ENCODE data around the gene MGAT1.
"Not testable (repeated sequence)": the region's sequence is repeated elsewhere in the genome, so short reads cannot be mapped to it uniquely, and the experiment has no call there.

MGAT1 gene

DNA sequence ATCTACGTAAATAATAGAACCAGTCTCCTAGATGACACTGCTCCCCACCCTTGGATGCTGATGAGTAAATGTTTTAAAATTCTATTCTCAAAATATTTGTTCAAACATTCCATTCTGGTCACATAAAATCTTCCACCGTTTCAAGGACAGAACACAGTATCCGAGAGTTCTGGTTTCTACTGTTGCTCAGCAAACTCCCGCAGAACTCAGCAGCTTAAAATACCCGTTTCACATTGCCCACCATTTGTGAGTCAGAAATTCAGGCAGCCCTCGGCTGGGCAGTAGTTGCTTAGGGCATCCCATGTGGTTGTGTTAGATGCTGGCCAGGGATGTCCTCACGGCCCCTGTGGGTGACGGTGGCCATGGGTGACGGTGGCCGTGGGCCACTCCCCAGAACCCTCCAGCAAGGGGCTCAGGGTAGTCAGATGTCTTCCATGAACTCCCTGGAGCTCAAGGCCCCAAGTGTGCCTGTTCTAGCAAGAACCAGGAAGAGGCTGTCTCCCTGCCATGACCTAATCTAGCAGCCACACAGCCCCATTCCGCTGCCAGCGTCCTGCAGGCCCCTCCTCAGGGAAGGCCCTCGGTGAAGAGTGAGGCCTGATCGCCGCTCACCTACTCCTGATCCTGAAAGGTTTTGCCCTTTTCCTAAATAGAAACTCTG is 17.4 kb downstream of the MGAT1 start:
- peak; percentile 77 for DNase-seq (ENCODE audit: low read depth)

DNA sequence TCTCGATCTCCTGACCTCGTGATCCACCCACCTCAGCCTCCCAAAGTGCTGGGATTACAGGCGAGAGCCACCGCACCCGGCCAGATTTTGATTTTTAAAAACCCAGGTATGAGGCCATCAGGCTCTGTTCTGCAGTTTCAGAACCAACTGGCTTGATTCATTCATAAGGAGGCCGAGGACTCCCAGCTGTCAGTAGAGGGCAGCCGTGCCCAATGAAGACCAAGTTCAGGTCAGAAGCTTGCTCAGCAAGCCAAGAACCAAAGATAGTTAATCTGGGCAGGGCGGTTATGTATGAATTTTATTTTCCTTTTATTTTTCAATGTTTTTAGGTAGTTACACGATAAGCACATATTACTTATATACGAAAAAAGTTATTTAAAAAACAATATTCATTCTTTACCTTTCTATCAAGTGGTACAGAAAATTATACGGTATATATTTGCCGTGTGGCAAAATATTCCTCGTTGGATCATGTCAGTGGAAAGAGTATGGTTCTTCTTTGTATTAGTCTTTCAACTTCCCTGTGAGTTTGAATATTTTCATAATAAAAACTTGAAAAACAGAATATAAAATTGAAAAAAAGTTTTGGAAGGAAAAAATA is 18.0 kb downstream of the MGAT1 start:
- DNase-seq (ENCODE audit: low read depth) = no peak

DNA sequence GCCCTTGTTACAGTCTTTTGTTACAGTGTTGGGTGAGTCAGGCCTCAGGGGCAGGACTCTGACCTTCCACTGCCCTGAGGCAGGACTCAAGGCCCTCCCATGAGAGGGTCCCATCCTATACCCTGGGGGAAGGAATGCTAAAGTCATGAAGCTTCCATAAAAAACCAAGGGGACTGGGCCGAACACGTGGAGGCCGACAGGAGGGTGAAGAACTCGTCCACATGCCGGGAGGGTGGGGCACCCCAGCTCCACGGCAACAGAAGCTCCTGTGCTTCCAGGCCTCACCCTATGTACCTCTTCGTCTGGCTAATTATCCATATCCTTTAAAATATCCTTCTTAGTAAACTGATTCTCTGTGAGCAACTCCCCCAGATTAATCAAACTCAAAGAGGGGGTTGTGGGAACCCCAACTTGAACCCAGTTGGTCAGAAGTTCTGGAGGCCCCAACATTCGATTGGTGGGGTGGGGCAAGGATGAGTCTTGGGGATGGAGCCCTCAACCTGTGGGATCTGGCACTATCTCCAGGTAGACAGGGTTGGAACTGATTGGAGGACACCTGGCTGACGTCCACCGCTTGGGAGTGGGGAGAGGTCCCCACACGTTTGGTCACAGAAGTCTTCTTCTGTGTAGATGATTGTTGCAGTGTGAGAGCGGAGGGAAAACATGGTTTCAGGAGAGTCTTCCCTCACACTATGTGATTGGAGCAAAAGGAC is 19.1 kb downstream of the MGAT1 start:
- no peak for DNase-seq (ENCODE audit: low read depth)

DNA sequence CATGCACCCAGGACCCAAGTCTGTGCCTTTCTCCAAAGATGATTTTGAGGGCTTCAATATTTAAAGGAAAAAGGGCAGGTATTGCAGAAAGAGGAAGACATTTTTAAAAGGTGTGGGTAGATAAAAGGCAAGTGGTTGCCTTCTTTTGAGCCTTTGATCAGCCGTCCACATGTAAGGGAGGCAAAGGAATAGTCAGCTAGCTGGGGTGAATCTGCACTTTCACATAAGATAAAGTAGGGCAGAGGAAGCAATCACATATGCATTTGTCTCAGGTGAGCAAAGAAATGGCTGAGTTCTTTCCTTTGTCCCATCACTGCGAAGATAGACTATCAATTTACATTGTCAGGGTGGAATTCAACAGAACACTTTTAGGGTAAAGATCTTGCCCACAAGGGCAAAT is 19.9 kb downstream of the MGAT1 start:
- no peak for DNase-seq (ENCODE audit: low read depth)

DNA sequence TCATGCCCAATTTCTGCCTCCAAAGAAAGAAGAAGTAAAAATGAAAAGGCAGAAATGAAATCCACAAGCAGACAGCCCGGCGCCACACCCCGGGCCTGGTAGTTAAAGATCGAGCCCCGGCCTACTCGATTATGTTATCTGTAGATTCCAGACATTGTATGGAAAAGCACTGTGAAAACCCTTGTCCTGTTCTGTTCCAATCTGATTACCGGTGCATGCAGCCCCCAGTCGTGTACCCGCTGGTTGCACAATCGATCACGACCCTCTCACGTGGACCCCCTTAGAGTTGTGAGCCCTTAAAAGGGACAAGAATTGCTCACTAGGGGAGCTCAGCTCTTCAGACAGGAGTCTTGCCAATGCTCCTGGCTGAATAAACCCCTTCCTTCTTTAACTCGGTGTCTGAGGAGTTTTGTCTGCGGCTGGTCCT is 20.7 kb downstream of the MGAT1 start:
- not testable (repeated sequence) for DNase-seq (ENCODE audit: low read depth)

DNA sequence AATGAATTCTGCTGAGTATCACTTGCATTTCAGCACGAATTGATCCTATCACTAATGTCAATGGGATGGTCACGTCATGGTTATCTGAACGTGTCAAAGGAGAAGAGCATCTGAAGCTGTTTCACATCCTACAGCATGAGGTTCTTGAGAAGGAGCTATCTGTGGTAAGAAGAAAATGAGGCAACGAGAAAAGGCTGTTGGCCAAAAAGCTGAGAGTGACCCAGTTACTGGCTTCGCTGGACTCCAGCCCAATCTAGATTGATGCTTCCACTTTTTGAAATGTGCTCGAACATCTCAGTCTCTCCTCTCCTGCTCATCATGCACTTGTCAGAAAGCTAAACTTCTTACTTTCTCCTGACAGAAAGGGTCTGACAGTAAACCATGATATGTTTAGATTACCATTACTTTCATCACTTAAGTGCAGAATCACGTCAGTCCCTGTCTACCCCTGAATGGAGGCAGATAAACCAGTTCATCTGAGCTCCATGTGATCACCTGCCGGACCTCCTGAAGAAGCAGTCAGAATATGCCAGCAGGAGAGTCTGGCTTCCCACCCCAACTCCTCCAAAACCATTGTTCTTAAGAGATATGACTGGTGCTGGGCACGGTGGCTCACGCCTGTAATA is 22.5 kb downstream of the MGAT1 start:
- no peak for DNase-seq (ENCODE audit: low read depth)

DNA sequence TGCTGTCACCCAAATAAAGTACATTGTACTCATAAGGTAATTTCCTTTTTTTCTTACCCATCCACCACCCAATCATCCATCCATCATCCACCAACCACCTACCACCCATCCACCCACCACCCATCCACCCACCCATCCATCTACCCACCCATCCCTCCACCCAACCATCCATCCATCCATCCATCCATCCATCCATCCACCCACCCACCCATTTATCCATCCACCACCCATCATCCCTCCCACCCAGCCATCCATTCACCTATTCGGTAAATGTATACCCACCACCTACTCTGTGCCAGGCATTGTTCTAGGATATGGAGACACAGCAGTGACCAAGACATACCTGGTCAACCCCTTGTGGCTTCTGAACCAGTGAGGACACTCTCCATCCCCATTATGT is 25.1 kb downstream of the MGAT1 start:
- no peak for DNase-seq (ENCODE audit: low read depth)

DNA sequence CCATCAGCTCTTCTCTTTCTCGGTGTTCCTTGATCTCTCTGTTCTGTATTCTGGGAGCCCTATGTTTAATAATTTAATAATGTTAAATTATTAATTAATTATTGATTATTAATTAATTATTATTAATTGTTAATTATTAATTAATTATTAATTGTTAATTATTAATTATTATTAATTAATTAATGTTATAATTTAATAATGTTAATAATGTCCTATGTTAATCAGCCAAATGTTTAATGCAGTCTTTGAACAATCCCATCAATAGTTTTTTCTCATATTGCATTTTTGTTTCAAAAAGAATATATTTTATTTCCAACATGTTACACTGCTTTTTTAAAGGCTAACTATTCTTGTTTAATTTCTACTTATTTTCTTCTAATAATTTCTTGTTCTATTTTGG is 26.2 kb downstream of the MGAT1 start:
- DNase-seq (ENCODE audit: low read depth) = no peak

DNA sequence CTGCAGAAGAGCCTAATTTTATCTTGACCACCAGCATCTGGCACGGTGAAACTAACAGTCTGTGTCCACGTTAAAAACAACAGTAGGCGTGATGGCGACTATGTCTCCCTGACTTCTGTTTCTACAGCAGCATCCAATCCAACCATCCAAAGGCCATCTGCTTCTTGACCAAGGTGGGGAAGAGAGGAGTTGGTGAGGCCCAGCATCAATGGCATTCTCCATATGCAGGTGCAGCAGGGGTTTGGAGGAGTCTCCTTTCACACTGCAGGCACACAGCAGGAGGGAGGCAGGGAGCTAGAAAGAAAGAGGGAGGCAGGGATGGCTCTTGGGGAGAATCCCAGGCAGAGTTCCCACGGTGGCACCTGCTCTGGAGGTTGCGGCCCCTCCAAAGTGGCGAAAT is 27.0 kb downstream of the MGAT1 start:
- no peak for DNase-seq (ENCODE audit: low read depth)

DNA sequence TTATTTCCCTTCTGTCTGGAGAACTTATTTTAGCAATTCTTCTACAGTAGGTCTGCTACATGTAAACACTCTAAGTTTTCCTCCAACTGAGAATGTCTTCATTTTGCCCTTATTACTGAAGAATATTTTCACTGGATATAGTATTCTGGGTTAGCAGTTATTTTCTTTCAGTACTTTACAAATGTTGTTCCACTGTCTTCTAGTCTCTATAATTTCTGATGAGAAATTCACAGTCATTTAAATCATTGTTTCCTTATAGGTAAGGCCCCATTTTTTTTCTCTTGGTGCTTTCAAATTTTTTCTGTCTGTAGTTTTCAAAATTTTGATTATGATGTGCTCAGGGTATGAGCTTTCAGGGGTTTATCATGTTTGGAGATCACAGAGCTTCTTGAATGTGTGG is 30.8 kb downstream of the MGAT1 start:
- DNase-seq (ENCODE audit: low read depth) = no peak

DNA sequence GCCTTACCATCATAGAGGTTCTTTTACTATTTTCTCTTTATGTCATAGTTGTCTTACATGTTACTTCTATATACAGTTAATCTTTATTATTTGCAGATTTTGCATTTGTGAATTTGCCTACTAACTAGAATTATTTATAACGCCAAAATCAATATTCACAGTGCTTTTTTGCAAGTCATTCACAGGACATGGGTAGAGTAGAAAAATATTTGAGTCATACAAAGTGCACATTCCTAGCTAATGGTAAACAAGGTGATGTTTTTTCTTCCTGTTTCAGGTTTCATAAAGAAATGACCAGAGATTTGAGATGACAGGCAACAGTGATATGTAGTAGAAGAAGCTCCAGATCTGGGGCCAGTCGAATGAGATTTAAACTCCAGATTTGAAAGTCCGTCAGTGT is 32.8 kb downstream of the MGAT1 start:
- DNase-seq (ENCODE audit: low read depth) = no peak

DNA sequence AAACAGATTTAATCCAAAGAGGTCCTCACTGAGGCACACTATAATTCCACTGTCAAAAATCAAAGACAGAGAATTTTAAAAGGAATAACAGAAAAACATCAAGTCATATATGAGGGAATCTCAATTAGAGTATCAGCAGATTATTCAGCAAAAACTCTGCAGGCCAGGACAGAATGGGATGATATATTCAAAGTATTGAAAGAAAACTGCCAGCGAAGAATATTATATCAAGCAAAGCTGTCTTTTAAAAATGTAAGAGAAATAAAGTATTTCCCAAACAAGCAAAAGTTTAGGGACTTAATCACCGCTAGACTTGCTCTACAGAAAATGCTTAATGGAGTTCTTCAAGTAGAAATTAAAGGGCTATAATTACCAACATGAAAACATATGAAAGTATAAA is 47.0 kb downstream of the MGAT1 start:
- no peak for DNase-seq (ENCODE audit: low read depth)

DNA sequence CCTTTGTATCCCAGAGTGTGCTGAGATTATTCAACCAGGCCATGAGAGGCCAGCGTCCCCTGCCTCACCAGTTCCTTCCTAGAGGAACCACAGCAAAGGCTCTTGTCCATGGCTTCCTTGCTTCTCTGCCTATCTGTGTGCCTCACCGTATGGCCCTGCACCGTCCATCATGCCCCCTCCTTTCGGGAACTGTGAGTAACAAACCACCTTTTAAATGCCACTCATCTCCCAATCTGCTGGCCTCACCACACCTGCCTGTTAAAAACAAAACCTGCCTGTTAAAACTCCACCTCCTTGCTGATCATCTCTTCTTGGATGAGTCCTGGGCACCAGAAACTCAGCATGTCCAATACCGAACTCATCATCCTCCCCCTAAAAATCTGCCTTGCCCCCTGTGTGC is 58.4 kb downstream of the MGAT1 start:
- DNase-seq (ENCODE audit: low read depth) = no peak

DNA sequence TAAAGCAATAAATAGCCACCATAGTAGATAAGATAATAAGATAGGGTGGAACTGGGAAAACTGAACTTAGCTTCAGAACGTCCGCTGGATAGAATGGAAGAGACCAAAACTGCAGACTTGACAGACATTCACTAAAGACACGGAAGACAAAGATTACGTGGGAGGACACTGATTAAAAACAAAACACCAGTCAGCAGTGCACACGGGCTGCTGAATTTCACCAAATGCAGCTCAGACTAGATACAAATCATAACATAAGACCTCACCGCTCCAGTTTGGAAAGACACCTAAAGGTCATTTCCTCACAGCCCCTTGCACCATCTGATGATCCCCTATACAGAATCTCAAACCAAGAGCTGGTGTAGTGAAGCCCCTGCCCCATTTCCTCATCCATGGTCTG is 59.9 kb downstream of the MGAT1 start:
- DNase-seq (ENCODE audit: low read depth) = no peak

DNA sequence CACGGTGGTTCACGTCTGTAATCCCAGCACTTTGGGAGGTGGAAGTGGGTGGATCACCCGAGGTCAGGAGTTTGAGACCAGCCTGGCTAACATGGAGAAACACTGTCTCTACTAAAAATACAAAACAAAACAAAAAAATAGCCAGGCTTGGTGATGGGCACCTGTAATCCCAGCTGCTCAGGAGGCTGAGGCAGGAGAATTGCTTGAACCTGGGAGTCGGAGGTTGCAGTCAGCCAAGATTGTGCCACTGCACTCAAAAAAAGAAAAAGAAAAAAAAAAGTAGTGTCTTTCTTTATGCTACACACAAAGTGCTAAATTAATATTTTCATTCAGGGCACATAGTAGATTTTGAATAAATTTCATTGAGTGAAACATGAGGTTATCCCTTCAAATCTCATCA is 61.7 kb downstream of the MGAT1 start:
- DNase-seq (ENCODE audit: low read depth) = not testable (repeated sequence)

DNA sequence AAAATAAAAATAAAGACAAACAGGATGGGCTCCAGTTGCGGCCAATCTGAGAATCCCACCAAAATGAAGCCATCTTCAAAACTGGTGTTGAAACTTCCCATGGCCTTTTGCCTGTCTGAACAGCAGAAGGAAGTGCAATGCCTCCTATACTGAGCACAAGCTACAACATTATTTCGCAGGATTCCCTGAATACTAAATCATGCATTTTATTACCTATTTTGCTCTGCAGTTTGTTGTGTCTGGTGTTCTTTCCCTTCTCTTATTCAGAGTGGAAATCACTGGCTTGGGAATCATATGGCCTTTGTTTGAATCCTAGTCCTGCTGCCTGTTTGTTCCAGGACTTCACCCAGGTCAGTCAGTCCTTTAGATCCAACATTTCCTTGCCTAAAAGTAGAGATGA is 62.6 kb downstream of the MGAT1 start, which contains the start of gene OR2Y1:
Gene OR2Y1, minus strand, starts transcription at position 101 of the 400 bp plus-strand sequence. Its CDS starts 0 bp downstream, at position 101.
- no peak for DNase-seq (ENCODE audit: low read depth)

DNA sequence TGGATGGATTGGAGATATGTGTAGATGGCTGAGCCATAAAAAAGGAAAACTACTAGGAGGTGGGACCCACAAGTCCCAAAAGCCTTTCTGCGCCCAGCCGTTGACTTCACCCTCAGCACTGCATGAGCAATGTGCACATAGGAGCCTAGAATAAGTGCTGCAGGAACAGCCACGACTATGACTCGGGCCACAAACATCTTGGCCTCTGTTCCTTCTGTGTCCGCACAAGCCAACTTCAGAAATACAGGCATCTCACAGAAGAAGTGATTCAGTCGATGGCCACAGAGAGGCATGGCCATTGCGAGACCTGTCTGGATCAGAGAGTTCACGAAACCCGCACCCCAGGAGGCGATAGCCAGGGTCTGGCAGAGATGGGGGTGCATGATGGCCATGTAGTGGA is 63.3 kb downstream of the MGAT1 start:
- DNase-seq (ENCODE audit: low read depth) = no peak

DNA sequence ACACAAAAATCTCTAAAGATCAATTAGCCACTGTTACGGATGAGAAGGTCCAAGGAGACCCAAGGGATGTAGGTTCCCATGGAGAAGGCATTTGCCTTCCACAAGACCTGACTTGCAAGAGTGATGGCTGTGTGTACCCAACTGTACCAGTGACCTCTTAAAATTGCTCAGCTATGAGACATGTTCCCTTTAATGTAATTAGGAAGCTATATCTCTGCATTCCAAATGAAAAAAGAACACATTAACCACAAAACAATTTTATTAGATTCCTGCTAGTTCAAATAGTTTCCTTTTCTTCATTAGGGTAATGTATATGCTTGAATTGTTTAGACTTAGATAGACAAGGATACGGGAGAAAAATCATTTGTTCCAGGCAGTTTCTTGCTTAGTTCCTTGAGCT is 66.1 kb downstream of the MGAT1 start:
- DNase-seq (ENCODE audit: low read depth) = no peak
